AG04449 (cell line): Measurements from ENCODE around the gene NPHP4.

Experiments
- CTCF ChIA-PET: fragments of 350-600 bp; formaldehyde crosslinking; extraction: SDS; loops from one replicate; lab custom pipeline; 2021; ENCODE audit warnings: antibody characterized with exemption; lab: Yijun Ruan, JAX
- POLR2A ChIA-PET: fragments of 400-600, 350-600 bp; formaldehyde crosslinking; extraction: SDS; loops from one replicate; lab custom pipeline; 2020; ENCODE audit warnings: antibody characterized with exemption, inconsistent platforms; lab: Yijun Ruan, JAX
- DNase-seq: peaks from one replicate; pipeline ENCODE4 v3.0.0-alpha.2; 2010; ENCODE audit warnings: low read depth, low spot score
- H3K4me3 ChIP-seq: 2 replicates; pipeline ENCODE4 v1.5.1; 2011; ENCODE audit warnings: low read depth, mild to moderate bottlenecking, control low read depth, low read length
- CTCF ChIP-seq: IDR thresholded peaks from one replicate; pipeline ENCODE4 v1.5.1; 2011; ENCODE audit warnings: mild to moderate bottlenecking, moderate library complexity, low read length, control low read depth, inconsistent platforms; ENCODE audit not compliant: insufficient read depth; ENCODE audit errors: missing control alignments

The NPHP4 gene

GRCh38 chr1:5982276-5982675 lies 9.9 kb downstream of the NPHP4 start:
- ChIA-PET CTCF (interaction anchor here (0.8 to 2.1 kb wide), 4 partner anchors 10 to 471 kb away, joined by 3 to 11 read pairs (median 4); partner anchors contain the start of gene NPHP4), POLR2A (no interaction called here)

GRCh38 chr1:5981009-5981380 lies 11.2 kb downstream of the NPHP4 start:
- DNase-seq: no peak
- ChIA-PET CTCF (interaction anchor here (1.2 kb wide), 1 partner anchor 9 kb away, joined by 4 read pairs; no protein-coding TSS in a partner anchor), POLR2A (no interaction called here)
- no peak overlapping the region for H3K4me3 ChIP-seq
- no peak for TF ChIP-seq CTCF

More at GRCh38 chr1:5982276-5982675, 9.9 kb downstream of the NPHP4 start:
- TF ChIP-seq CTCF: no peak
- no peak for DNase-seq
- no peak overlapping the region for H3K4me3 ChIP-seq

- CTCF ChIA-PET: interaction anchor here (1.2 kb wide), 1 partner anchor 8 kb away, joined by 4 read pairs; no protein-coding TSS in a partner anchor
- POLR2A ChIA-PET: no interaction called here
Observed at GRCh38 chr1:5980314-5981008, 11.8 kb downstream of the NPHP4 start.

GRCh38 chr1:5979536-5980313 lies 12.5 kb downstream of the NPHP4 start:
- POLR2A ChIA-PET: no interaction called here

More at GRCh38 chr1:5980314-5981008, 11.8 kb downstream of the NPHP4 start:
- no peak overlapping the region for H3K4me3 ChIP-seq
- TF ChIP-seq CTCF: peak; percentile 30
- DNase-seq: no peak

GRCh38 chr1:5978452-5978851 lies 13.8 kb downstream of the NPHP4 start:
- POLR2A ChIA-PET: no interaction called here
- no peak for TF ChIP-seq CTCF
- no peak for DNase-seq
- H3K4me3 ChIP-seq: no peak overlapping the region
- CTCF ChIA-PET: no interaction called here

More at GRCh38 chr1:5979536-5980313, 12.5 kb downstream of the NPHP4 start:
- DNase-seq: no peak
- no peak overlapping the region for H3K4me3 ChIP-seq
- CTCF ChIA-PET: no interaction called here
- no peak for TF ChIP-seq CTCF
